ENCODE data around the gene PRSS22. TPM values are rescaled to one million over a fixed set of nuclear protein-coding genes. Genes with fewer than 3 reads are reported as not detected.

The PRSS22 gene
- total RNA-seq, 1 donor from 2014 or later = not detected

GRCh38 chr16:2803545-2804195 lies 54.3 kb downstream of the PRSS22 start:
- ATAC-seq (no peak), DNase-seq (no peak)
- intact Hi-C loops (cut with micrococcal nuclease) = no loop called here

Other genes starting within 250 kb of the PRSS22 start
- gene KCTD5, start 175.6 kb downstream of the PRSS22 start, total RNA-seq = 10.4 TPM
- gene PRSS27, start 137.9 kb downstream of the PRSS22 start, total RNA-seq = 0.12 TPM
- gene SRRM2, start 105.5 kb downstream of the PRSS22 start, total RNA-seq = 292 TPM
- 325 TPM for gene ELOB, start 80.9 kb downstream of the PRSS22 start, total RNA-seq
- not detected for gene PRSS33, start 70.6 kb downstream of the PRSS22 start, total RNA-seq
- not detected for gene PRSS41, start 59.7 kb downstream of the PRSS22 start, total RNA-seq
- not detected for gene PRSS21, start 40.9 kb downstream of the PRSS22 start, total RNA-seq
- gene ZG16B, start 27.9 kb downstream of the PRSS22 start, total RNA-seq = 0.37 TPM
- 28.6 TPM for gene FLYWCH2, start 25.0 kb upstream of the PRSS22 start, total RNA-seq
- gene FLYWCH1, start 53.8 kb upstream of the PRSS22 start, total RNA-seq = 36.1 TPM
- gene KREMEN2, start 106.1 kb upstream of the PRSS22 start, total RNA-seq = not detected
- 7.9 TPM for gene PAQR4, start 111.2 kb upstream of the PRSS22 start, total RNA-seq
- 0.55 TPM for gene PKMYT1, start 122.3 kb upstream of the PRSS22 start, total RNA-seq
- gene CLDN9, start 154.8 kb upstream of the PRSS22 start, total RNA-seq = 1.2 TPM
- gene CLDN6, start 160.0 kb upstream of the PRSS22 start, total RNA-seq = not detected
- 17.7 TPM for gene TNFRSF12A, start 162.2 kb upstream of the PRSS22 start, total RNA-seq
- 61.1 TPM for gene HCFC1R1, start 165.8 kb upstream of the PRSS22 start, total RNA-seq
- gene THOC6, start 165.9 kb upstream of the PRSS22 start, total RNA-seq = 11.3 TPM
- not detected for gene BICDL2, start 178.8 kb upstream of the PRSS22 start, total RNA-seq
- gene MMP25, start 188.4 kb upstream of the PRSS22 start, total RNA-seq = 2.8 TPM
- 46.0 TPM for gene IL32, start 207.5 kb upstream of the PRSS22 start, total RNA-seq
- gene ZSCAN10, start 241.1 kb upstream of the PRSS22 start, total RNA-seq = not detected